ENCODE results near the gene HEG1.

- TF ChIP-seq POLR2A (IDR thresholded peaks at IDR 0.05; ENCODE audit: control extremely low read depth in 1 of 2, low read depth in 2 of 2, low read length in 2 of 2) (no peak), SIN3A (conservative IDR thresholded peaks at IDR 0.05 in 1 of 2, IDR thresholded peaks at IDR 0.05 in 1 of 2; ENCODE audit: low read depth in 1 of 2, low read length in 2 of 2) (no peak), SP2 (IDR thresholded peaks at IDR 0.05; ENCODE audit: low read length) (no peak), RFX5 (IDR thresholded peaks at IDR 0.05; ENCODE audit: borderline replicate concordance, low read depth, low read length) (no peak), EZH2 (IDR thresholded peaks at IDR 0.05; ENCODE audit: low read depth, low read length, severe bottlenecking) (no peak)
Observed at GRCh38 chr3:125061646-125062045, 5.8 kb upstream of the HEG1 start.

All from H1 (cell line).